ENCODE measurements around the gene CDH23.

DNA sequence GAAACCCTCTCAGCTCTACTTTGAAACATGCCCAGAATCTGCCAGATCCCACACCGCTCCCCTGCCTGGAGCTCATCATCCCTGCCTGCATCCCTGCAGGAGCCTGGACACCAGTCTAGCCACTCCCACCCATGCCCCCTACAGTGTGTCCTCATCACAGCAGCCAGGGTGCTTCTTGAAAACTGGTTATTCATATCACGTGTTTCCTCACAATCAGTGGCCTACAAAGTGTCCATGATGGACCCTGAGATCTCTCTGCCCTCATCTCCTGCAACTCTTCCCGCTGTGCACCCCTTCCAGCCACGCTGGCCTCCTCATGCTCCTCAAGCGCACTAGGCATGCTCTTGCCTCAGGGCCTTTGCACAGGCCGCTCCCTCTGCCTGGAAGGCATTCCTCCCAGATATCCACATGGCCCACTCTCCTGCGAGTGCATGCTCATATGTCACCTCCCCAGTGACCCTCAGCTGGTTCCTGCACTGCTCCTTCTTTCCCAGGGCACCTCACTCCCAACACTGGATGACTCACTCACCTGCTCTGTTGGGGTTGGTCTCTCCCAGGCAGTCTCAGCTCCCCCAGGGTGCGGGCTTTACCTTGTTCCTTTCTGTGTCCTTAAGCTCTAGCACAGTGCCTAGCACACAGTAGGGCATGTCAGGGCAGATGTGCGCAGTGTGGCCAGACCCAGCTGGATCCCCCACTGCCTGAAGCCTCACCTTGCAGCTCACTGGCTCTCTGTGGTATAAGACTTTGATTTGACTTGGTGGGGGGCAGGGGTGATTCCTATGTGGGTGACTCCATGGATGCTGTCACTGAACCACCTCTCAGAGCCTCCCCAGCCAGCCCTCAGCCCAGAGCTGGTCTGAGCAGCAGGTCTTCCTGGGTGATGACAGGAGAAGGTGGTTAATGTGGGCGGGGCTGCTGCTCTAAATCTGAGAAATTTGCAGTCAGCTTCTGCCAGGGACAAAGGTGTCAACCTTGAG, 37.3 kb downstream of the CDH23 start:
- TF ChIP-seq, protein P1, sequence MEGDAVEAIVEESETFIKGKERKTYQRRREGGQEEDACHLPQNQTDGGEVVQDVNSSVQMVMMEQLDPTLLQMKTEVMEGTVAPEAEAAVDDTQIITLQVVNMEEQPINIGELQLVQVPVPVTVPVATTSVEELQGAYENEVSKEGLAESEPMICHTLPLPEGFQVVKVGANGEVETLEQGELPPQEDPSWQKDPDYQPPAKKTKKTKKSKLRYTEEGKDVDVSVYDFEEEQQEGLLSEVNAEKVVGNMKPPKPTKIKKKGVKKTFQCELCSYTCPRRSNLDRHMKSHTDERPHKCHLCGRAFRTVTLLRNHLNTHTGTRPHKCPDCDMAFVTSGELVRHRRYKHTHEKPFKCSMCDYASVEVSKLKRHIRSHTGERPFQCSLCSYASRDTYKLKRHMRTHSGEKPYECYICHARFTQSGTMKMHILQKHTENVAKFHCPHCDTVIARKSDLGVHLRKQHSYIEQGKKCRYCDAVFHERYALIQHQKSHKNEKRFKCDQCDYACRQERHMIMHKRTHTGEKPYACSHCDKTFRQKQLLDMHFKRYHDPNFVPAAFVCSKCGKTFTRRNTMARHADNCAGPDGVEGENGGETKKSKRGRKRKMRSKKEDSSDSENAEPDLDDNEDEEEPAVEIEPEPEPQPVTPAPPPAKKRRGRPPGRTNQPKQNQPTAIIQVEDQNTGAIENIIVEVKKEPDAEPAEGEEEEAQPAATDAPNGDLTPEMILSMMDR (conservative IDR thresholded peaks at IDR 0.05; ENCODE audit: low read length): no peak
- TF ChIP-seq EZH2phosphoT487 (IDR thresholded peaks at IDR 0.05; ENCODE audit: borderline replicate concordance): no peak

Data from Loucy (cell line).